ENCODE data around the gene STIM2. TPM values are rescaled to one million over a fixed set of nuclear protein-coding genes. Genes with fewer than 3 reads are reported as not detected.

The STIM2 gene
- total RNA-seq, 4 donors from 2014 or later: 16.9 to 29.5 (median 22.4) TPM

DNA sequence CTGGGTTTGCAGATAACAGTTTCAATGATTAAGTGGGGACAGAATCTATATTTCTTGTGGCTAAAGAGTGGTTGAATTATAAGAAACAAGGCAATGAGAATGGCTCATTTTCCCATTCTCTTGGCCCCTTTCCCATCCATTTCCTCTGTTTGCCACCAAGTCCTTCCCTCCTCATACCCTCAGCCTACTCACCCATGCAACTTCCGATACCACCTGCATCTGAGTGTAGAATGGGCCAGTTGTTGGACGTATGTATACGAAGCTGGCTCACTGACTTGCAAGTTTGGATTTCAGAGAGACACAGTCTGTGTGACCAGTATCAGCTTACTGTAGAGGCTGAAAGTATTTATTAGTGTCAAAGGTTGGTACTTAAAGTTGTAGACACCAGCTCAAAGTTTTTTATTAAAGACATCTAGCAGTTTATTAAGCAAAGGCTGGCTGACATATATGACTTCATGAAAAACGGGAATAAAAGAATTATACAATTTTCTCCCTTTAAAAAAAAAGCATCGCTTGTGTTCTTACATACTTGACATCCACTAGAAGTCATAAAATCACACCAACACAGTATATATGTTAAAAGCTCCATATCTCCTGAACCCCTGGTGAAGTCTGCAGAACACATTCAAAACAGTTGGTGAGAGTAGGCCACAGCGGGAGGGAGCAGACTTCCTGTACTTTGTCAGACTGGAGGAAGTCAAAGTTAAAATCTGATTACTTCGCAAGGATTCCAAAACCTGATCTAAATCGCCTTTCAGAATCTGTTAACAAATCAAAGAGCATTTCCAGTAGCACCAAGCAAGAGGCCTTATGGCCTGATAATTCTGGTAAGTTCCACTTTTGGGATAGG, 22.4 kb upstream of the STIM2 start:
- DNase-seq (ENCODE audit: low spot score) (no peak), ATAC-seq (ENCODE audit: low FRiP score) (no peak)
- TF ChIP-seq, protein P1, sequence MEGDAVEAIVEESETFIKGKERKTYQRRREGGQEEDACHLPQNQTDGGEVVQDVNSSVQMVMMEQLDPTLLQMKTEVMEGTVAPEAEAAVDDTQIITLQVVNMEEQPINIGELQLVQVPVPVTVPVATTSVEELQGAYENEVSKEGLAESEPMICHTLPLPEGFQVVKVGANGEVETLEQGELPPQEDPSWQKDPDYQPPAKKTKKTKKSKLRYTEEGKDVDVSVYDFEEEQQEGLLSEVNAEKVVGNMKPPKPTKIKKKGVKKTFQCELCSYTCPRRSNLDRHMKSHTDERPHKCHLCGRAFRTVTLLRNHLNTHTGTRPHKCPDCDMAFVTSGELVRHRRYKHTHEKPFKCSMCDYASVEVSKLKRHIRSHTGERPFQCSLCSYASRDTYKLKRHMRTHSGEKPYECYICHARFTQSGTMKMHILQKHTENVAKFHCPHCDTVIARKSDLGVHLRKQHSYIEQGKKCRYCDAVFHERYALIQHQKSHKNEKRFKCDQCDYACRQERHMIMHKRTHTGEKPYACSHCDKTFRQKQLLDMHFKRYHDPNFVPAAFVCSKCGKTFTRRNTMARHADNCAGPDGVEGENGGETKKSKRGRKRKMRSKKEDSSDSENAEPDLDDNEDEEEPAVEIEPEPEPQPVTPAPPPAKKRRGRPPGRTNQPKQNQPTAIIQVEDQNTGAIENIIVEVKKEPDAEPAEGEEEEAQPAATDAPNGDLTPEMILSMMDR (IDR thresholded peaks at IDR 0.05): no peak

- TF ChIP-seq, protein P1 (IDR thresholded peaks at IDR 0.05): no peak
- DNase-seq (ENCODE audit: low spot score): no peak
- no peak for ATAC-seq (ENCODE audit: low FRiP score)
These were observed 21.6 kb upstream of the STIM2 start for GRCh38 chr4:26839016-26839415.

- DNase-seq (ENCODE audit: low spot score): no peak
- TF ChIP-seq, protein P1 (IDR thresholded peaks at IDR 0.05): no peak
- peak; percentile 79 for ATAC-seq (ENCODE audit: low FRiP score)
These were observed 21.1 kb upstream of the STIM2 start for GRCh38 chr4:26839534-26839951.

GRCh38 chr4:26840786-26841185, 19.9 kb upstream of the STIM2 start:
- DNase-seq (ENCODE audit: low spot score) (no peak), ATAC-seq (ENCODE audit: low FRiP score) (no peak)
- TF ChIP-seq, protein P1 (IDR thresholded peaks at IDR 0.05): no peak

GRCh38 chr4:26842911-26843310, 17.7 kb upstream of the STIM2 start:
- ATAC-seq (ENCODE audit: low FRiP score) (no peak), DNase-seq (ENCODE audit: low spot score) (no peak)
- TF ChIP-seq, protein P1 (IDR thresholded peaks at IDR 0.05): no peak

DNA sequence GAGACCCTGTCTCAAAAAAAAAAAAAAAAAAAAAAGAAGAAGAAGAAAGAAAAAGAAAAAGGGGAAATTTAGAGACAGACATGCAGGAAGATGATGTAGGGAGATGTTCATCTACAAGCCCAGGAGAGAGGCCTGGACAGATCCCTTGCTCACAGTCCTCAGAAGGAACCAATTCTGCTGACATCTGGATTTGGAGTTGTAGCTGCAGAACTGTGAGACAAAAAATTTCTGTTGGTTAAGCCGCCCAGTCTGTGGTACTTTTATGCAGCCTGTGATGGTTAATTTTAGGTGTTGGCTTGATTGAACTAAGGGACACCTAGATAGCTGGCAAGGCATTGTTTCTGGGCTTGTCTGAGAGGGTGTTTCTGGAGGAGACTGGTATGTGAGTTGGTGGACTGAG, 10.1 kb upstream of the STIM2 start:
- no peak for DNase-seq (ENCODE audit: low spot score)
- TF ChIP-seq, protein P1 (IDR thresholded peaks at IDR 0.05): no peak
- ATAC-seq (ENCODE audit: low FRiP score): no peak

DNA sequence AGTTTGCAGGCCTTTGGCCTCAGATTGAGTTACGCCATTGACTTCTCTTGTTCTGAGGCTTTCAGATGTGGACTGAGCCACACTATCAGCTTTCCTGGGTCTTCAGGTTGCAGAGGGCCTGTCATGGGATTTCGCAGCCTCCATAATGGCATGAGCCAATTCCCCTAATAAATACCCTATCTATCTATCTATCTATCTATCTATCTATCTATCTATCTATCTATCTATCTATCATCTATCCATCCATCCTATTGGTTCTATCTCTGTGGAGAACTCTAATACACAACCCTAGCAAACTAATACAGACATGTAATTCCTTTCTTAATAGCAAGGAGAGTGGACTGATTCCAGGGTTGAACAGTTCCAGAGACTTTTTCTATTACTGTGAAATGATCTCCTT, 9.5 kb upstream of the STIM2 start:
- DNase-seq (ENCODE audit: low spot score) (no peak), ATAC-seq (ENCODE audit: low FRiP score) (no peak)
- TF ChIP-seq, protein P1 (IDR thresholded peaks at IDR 0.05): no peak
